Measurements from ENCODE around the gene APOO. TPM values are rescaled to one million over a fixed set of nuclear protein-coding genes. Genes with fewer than 3 reads are reported as not detected.

Gene APOO
- total and polyA plus RNA-seq, 4 experiments from 2014 or later: 5.1 to 18.9 (median 13.1) TPM

DNA sequence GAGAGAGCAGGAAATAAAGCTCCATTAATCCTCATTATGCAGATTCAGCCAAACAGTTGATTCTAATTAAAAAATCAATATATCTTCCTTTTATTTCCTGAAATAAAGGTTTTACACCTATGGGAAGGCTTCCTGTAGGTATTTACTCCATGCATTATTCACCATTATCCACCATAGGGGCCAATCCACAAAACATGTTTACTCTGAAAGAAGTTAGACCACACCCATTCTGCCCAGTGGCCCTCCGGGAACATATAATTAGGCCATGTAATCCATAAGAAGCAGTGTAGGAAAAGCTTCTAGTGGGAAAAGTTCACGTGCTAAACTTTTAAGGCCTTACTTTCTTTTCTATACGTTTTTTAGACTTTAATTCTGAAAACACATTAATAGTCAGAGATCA is 67.1 kb downstream of the APOO start:
- Histone ChIP-seq H3K27me3 (ENCODE audit: insufficient read depth, low read length) (no peaks in the 10 kb centered on the region), H3K9me3 (ENCODE audit: control insufficient read depth in 1 of 2, low read length in 2 of 2) (no peaks in the 10 kb centered on the region), H3K27ac (ENCODE audit: low read depth, low read length) (no peak overlapping the region), H3K4me3 (ENCODE audit: low read length in 2 of 2) (no peak overlapping the region), H3K4me1 (ENCODE audit: insufficient read depth, low read length) (no peaks in the 10 kb centered on the region), H3K36me3 (ENCODE audit: insufficient read depth, low read length) (no peaks in the 10 kb centered on the region)
- no peak overlapping the region for H3K4me3 Mint-ChIP-seq
- H3K27ac Mint-ChIP-seq: peak overlapping the region in 1 of 7 donors; percentile 66
- peaks cover 0 to 2% (median 0%) of the 10 kb centered on the region in 4 donors for H3K4me1 Mint-ChIP-seq
- intact Hi-C loops (cut with micrococcal nuclease): no loop called here
- DNase-seq: no peak
- no peaks in the 10 kb centered on the region for H3K9me3 Mint-ChIP-seq
- H3K27me3 Mint-ChIP-seq: no peaks in the 10 kb centered on the region
- H3K36me3 Mint-ChIP-seq: peaks cover 0 to 6% of the 10 kb centered on the region in 2 donors
- POLR2A ChIA-PET (ENCODE audit: partially characterized antibody): no interaction called here
- CTCF ChIA-PET (ENCODE audit: partially characterized antibody): interaction anchor here (1.3 kb wide), 1 partner anchor 61 kb away, joined by 3 read pairs; no protein-coding TSS in a partner anchor

DNA sequence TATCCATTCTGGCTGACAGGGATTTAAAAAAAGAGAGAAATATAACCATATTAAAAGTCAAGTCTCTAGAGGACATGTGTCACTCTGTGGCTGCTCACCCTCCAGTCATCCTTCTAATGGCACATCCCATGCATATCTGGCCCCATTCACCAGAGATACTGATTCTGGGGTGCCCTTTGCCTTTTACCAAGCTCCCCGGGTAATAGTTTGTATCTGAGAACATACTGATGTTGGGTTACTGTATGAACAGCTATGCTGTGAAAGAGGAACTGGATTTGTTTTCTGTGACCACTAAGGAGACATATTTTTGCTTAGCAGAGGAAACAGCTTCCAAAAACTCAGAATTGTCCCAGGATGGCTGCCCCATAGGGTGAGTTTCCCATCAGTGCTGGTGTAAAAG is 68.8 kb downstream of the APOO start:
- H3K4me1 Mint-ChIP-seq: no peaks in the 10 kb centered on the region
- H3K9me3 Mint-ChIP-seq: no peaks in the 10 kb centered on the region
- H3K36me3 Mint-ChIP-seq: peaks cover 0 to 6% of the 10 kb centered on the region in 2 donors
- no peaks in the 10 kb centered on the region for H3K27me3 ChIP-seq (ENCODE audit: insufficient read depth, low read length)
- DNase-seq: no peak
- intact Hi-C loops (cut with micrococcal nuclease): no loop called here
- no peak overlapping the region for H3K4me3 Mint-ChIP-seq
- H3K4me1 ChIP-seq (ENCODE audit: insufficient read depth, low read length): no peaks in the 10 kb centered on the region
- CTCF ChIA-PET (ENCODE audit: partially characterized antibody): no interaction called here
- no peak overlapping the region for H3K27ac Mint-ChIP-seq
- no peaks in the 10 kb centered on the region for H3K36me3 ChIP-seq (ENCODE audit: insufficient read depth, low read length)
- H3K27me3 Mint-ChIP-seq: no peaks in the 10 kb centered on the region
- H3K4me3 ChIP-seq (ENCODE audit: low read length in 2 of 2): no peak overlapping the region
- POLR2A ChIA-PET (ENCODE audit: partially characterized antibody): no interaction called here
- no peak overlapping the region for H3K27ac ChIP-seq (ENCODE audit: low read depth, low read length)
- H3K9me3 ChIP-seq (ENCODE audit: control insufficient read depth in 1 of 2, low read length in 2 of 2): no peaks in the 10 kb centered on the region

DNA sequence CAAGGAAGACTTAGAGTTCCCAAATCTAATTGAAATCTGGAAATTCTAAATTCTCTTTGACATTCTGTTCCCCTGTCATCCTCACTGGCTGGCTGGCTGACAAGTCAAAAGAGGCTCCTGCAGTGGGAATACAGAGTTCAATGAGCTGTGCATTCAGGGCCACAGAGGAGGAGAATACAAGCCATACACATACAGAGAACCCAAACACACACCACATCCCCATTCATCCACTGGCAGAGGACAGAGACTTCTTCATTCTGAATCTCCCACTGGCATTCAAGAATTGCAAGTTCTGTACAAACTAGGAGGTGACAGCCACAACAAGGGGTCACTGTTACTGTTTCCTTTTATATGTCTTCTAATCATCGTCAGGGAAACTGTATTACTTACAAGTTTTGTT is 75.0 kb downstream of the APOO start:
- Mint-ChIP-seq H3K4me3 (no peak overlapping the region), H3K9me3 (no peaks in the 10 kb centered on the region), H3K4me1 (peaks cover 0 to 1% (median 0%) of the 10 kb centered on the region in 4 donors), H3K27ac (peak overlapping the region in 1 of 7 donors; percentile 56), H3K36me3 (no peaks in the 10 kb centered on the region), H3K27me3 (no peaks in the 10 kb centered on the region)
- ChIA-PET POLR2A (ENCODE audit: partially characterized antibody) (no interaction called here), CTCF (ENCODE audit: partially characterized antibody) (no interaction called here)
- no peak for DNase-seq
- H3K9me3 ChIP-seq (ENCODE audit: control insufficient read depth in 1 of 2, low read length in 2 of 2): no peaks in the 10 kb centered on the region
- H3K27me3 ChIP-seq (ENCODE audit: insufficient read depth, low read length): no peaks in the 10 kb centered on the region
- intact Hi-C loops (cut with micrococcal nuclease): no loop called here
- H3K4me3 ChIP-seq (ENCODE audit: low read length in 2 of 2): no peak overlapping the region
- no peak overlapping the region for H3K27ac ChIP-seq (ENCODE audit: low read depth, low read length)
- H3K4me1 ChIP-seq (ENCODE audit: insufficient read depth, low read length): no peaks in the 10 kb centered on the region
- H3K36me3 ChIP-seq (ENCODE audit: insufficient read depth, low read length): no peaks in the 10 kb centered on the region

DNA sequence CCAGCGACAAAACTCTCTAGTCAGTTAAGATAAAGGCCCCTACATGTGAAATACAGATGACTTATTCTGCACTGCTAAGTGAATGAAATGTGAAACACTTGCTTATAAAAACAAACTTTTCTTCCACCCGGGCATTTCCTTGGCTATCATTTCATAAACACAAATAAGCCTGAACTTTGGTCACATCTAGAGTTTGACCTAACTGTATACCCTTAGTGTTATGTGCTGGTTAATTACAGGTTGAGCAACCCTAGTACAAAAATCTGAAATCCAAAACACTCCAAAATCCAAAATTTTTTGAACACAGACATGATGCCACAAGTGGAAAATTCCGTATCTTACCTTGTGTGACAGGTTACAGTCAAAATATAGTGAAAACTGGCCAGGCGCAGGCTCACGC is 78.9 kb downstream of the APOO start:
- no peaks in the 10 kb centered on the region for H3K9me3 ChIP-seq (ENCODE audit: control insufficient read depth in 1 of 2, low read length in 2 of 2)
- intact Hi-C loops (cut with micrococcal nuclease): no loop called here
- Mint-ChIP-seq H3K4me3 (no peak overlapping the region), H3K9me3 (no peaks in the 10 kb centered on the region), H3K27me3 (no peaks in the 10 kb centered on the region), H3K27ac (no peak overlapping the region), H3K4me1 (peaks cover 0 to 1% (median 0%) of the 10 kb centered on the region in 4 donors), H3K36me3 (no peaks in the 10 kb centered on the region)
- POLR2A ChIA-PET (ENCODE audit: partially characterized antibody): no interaction called here
- H3K36me3 ChIP-seq (ENCODE audit: insufficient read depth, low read length): no peaks in the 10 kb centered on the region
- CTCF ChIA-PET (ENCODE audit: partially characterized antibody): no interaction called here
- H3K4me3 ChIP-seq (ENCODE audit: low read length in 2 of 2): no peak overlapping the region
- no peaks in the 10 kb centered on the region for H3K4me1 ChIP-seq (ENCODE audit: insufficient read depth, low read length)
- no peak for DNase-seq
- H3K27me3 ChIP-seq (ENCODE audit: insufficient read depth, low read length): no peaks in the 10 kb centered on the region
- H3K27ac ChIP-seq (ENCODE audit: low read depth, low read length): no peak overlapping the region

DNA sequence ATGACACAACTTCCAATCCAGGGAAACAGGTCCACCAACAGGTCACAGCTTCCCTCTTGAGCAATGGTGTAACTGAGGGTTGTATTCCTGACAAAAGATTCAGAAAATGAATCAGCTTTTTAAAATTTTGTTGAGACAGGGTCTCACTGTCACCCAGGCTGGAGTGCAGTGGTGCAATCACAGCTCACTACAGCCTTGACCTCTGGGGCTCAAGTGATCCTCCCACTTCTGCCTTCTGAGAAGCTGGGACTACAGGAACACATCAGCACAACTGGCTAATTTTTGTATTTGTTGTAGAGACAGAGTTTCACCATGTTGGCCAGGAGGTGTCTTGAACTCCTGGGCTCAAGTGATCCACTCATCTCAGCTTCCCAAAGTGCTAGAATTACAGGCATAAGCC is 81.1 kb downstream of the APOO start:
- no peaks in the 10 kb centered on the region for H3K9me3 Mint-ChIP-seq

DNA sequence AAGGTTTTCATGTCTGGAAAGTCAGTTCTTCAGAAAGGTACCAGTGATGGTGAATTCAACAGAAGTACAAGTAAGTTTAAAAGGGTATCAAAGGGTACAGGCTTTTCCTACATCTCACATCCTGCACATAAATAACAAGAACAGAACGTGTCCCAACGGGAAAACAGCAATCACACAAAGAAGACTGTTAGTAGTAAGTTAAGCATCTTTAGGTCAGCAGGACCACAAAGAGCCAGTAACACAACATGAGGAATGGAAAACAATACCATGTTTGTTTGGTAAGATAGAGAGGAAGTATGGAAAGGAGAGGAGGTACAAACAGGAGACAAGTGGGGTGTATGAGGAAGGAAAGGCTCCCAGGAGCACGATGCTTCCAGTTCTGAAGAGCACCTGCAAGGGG is 81.5 kb downstream of the APOO start:
- ChIA-PET POLR2A (ENCODE audit: partially characterized antibody) (no interaction called here), CTCF (ENCODE audit: partially characterized antibody) (no interaction called here)
- Histone ChIP-seq H3K4me3 (ENCODE audit: low read length in 2 of 2) (no peak overlapping the region), H3K36me3 (ENCODE audit: insufficient read depth, low read length) (no peaks in the 10 kb centered on the region), H3K4me1 (ENCODE audit: insufficient read depth, low read length) (no peaks in the 10 kb centered on the region), H3K27me3 (ENCODE audit: insufficient read depth, low read length) (no peaks in the 10 kb centered on the region), H3K27ac (ENCODE audit: low read depth, low read length) (no peak overlapping the region), H3K9me3 (ENCODE audit: control insufficient read depth in 1 of 2, low read length in 2 of 2) (no peaks in the 10 kb centered on the region)
- no peaks in the 10 kb centered on the region for H3K36me3 Mint-ChIP-seq
- intact Hi-C loops (cut with micrococcal nuclease): no loop called here
- no peaks in the 10 kb centered on the region for H3K4me1 Mint-ChIP-seq
- H3K9me3 Mint-ChIP-seq: no peaks in the 10 kb centered on the region
- H3K27ac Mint-ChIP-seq: no peak overlapping the region
- no peaks in the 10 kb centered on the region for H3K27me3 Mint-ChIP-seq
- no peak overlapping the region for H3K4me3 Mint-ChIP-seq
- no peak for DNase-seq

More for the DNA sequence above, 81.1 kb downstream of the APOO start:
- POLR2A ChIA-PET (ENCODE audit: partially characterized antibody): no interaction called here
- Histone ChIP-seq H3K27ac (ENCODE audit: low read depth, low read length) (no peak overlapping the region), H3K27me3 (ENCODE audit: insufficient read depth, low read length) (no peaks in the 10 kb centered on the region), H3K4me1 (ENCODE audit: insufficient read depth, low read length) (no peaks in the 10 kb centered on the region), H3K36me3 (ENCODE audit: insufficient read depth, low read length) (no peaks in the 10 kb centered on the region), H3K4me3 (ENCODE audit: low read length in 2 of 2) (no peak overlapping the region), H3K9me3 (ENCODE audit: control insufficient read depth in 1 of 2, low read length in 2 of 2) (no peaks in the 10 kb centered on the region)
- Mint-ChIP-seq H3K27me3 (no peaks in the 10 kb centered on the region), H3K4me1 (no peaks in the 10 kb centered on the region), H3K27ac (no peak overlapping the region), H3K4me3 (no peak overlapping the region), H3K36me3 (no peaks in the 10 kb centered on the region)
- intact Hi-C loops (cut with micrococcal nuclease): no loop called here
- no peak for DNase-seq
- CTCF ChIA-PET (ENCODE audit: partially characterized antibody): no interaction called here

DNA sequence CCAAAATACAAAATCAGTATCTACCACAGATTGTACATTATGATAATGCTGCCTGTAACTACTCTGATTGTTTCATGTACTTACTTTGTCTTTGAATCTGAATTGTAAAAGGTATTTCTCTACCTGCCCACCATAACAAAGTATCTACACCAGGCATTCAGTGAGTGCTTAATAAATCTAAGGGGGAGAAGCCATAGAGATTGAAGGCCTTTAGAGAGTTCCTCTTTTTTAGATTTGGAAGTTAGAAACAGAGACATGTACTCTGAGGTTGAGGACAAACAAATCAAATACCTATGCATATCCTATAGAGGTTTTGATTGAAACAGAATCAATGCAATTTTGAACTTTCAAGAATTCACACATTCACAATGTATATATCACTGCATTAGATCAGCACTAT is 82.1 kb downstream of the APOO start:
- H3K27ac Mint-ChIP-seq: no peak overlapping the region
- DNase-seq: no peak
- CTCF ChIA-PET (ENCODE audit: partially characterized antibody): no interaction called here
- no peak overlapping the region for H3K27ac ChIP-seq (ENCODE audit: low read depth, low read length)
- no peaks in the 10 kb centered on the region for H3K9me3 ChIP-seq (ENCODE audit: control insufficient read depth in 1 of 2, low read length in 2 of 2)
- no peaks in the 10 kb centered on the region for H3K36me3 Mint-ChIP-seq
- H3K4me1 ChIP-seq (ENCODE audit: insufficient read depth, low read length): no peaks in the 10 kb centered on the region
- no peaks in the 10 kb centered on the region for H3K27me3 ChIP-seq (ENCODE audit: insufficient read depth, low read length)
- no peaks in the 10 kb centered on the region for H3K36me3 ChIP-seq (ENCODE audit: insufficient read depth, low read length)
- H3K9me3 Mint-ChIP-seq: no peaks in the 10 kb centered on the region
- POLR2A ChIA-PET (ENCODE audit: partially characterized antibody): no interaction called here
- no peak overlapping the region for H3K4me3 ChIP-seq (ENCODE audit: low read length in 2 of 2)
- intact Hi-C loops (cut with micrococcal nuclease): no loop called here
- H3K4me1 Mint-ChIP-seq: no peaks in the 10 kb centered on the region
- H3K27me3 Mint-ChIP-seq: no peaks in the 10 kb centered on the region
- H3K4me3 Mint-ChIP-seq: no peak overlapping the region

DNA sequence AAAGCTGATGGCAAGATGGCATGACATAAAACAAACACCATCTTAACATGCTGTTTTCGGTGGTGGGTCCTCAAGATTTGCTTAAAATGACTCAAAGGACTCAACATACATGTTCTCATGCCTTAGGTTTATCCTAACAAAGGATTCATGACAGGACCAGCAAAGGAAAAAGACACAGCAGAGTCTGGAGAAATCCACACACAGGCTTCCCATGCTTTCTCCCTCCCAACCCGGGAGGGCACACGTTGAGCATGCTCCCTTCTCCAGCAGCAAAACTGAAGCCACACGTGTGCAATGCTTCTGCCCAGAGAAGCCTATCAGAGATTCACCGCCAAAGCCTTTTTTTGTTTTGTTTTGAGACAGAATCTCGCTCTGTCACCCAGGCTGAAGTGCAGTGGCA is 84.9 kb downstream of the APOO start:
- H3K36me3 ChIP-seq (ENCODE audit: insufficient read depth, low read length): no peaks in the 10 kb centered on the region
- intact Hi-C loops (cut with micrococcal nuclease): no loop called here
- no peak overlapping the region for H3K27ac ChIP-seq (ENCODE audit: low read depth, low read length)
- POLR2A ChIA-PET (ENCODE audit: partially characterized antibody): no interaction called here
- no peak for DNase-seq
- H3K27me3 ChIP-seq (ENCODE audit: insufficient read depth, low read length): no peaks in the 10 kb centered on the region
- H3K9me3 ChIP-seq (ENCODE audit: control insufficient read depth in 1 of 2, low read length in 2 of 2): no peaks in the 10 kb centered on the region
- Mint-ChIP-seq H3K36me3 (no peaks in the 10 kb centered on the region), H3K27me3 (no peaks in the 10 kb centered on the region), H3K9me3 (no peaks in the 10 kb centered on the region), H3K27ac (no peak overlapping the region), H3K4me3 (no peak overlapping the region), H3K4me1 (no peaks in the 10 kb centered on the region)
- CTCF ChIA-PET (ENCODE audit: partially characterized antibody): no interaction called here
- H3K4me3 ChIP-seq (ENCODE audit: low read length in 2 of 2): no peak overlapping the region
- H3K4me1 ChIP-seq (ENCODE audit: insufficient read depth, low read length): no peaks in the 10 kb centered on the region

Measured in CD4-positive, alpha-beta memory T cell (primary cell).